GM18507 (cell line): ENCODE data around the gene FUNDC1.

ENCODE experiments used
- DNase-seq: peaks from one replicate; pipeline ENCODE4 v3.0.0; 2011; ENCODE audit warnings: low read depth; ENCODE audit not compliant: insufficient read length; ENCODE audit errors: extremely low spot score
- FAIRE-seq: peaks from 2 replicates; lab custom pipeline; 2011; peaks lifted over from hg19 to GRCh38; lab: Jason Lieb, UNC

FUNDC1 gene

GRCh38 chrX:44483965-44484606 is 58.6 kb downstream of the FUNDC1 start:
- DNase-seq (no peak), FAIRE-seq (no peak)

- no peak for FAIRE-seq
- no peak for DNase-seq
Observed at GRCh38 chrX:44482575-44482974, 60.1 kb downstream of the FUNDC1 start.

- DNase-seq: no peak
- FAIRE-seq: no peak
Observed at GRCh38 chrX:44480591-44480990, 62.1 kb downstream of the FUNDC1 start.

- DNase-seq (no peak), FAIRE-seq (no peak)
Observed at GRCh38 chrX:44474410-44474809, 68.2 kb downstream of the FUNDC1 start.
